ENCODE measurements around the gene ENTREP1. TPM values are rescaled to one million over a fixed set of nuclear protein-coding genes. Genes with fewer than 3 reads are reported as not detected.

The ENTREP1 gene
- polyA plus RNA-seq, 1 donor = 5.0 TPM

Other genes starting within 250 kb of the ENTREP1 start
- gene TJP2, start 150.9 kb upstream of the ENTREP1 start, polyA plus RNA-seq (ENCODE audit: insufficient read length) = 108 TPM

All from left kidney (tissue), 1 donor.